ENCODE data around the gene KRT14.
"Not testable (repeated sequence)": the region's sequence is repeated elsewhere in the genome, so short reads cannot be mapped to it uniquely, and the experiment has no call there.

The KRT14 gene

GRCh38 chr17:41586863-41587495, at the start of gene KRT14:
Gene KRT14 (minus strand): TSS chr17:41586895. CDS start chr17:41586834, 61 bp downstream.
- DNase-seq: no peak

GRCh38 chr17:41635121-41636097, 48.7 kb upstream of the KRT14 start:
- DNase-seq: no peak

- DNase-seq: no peak
Observed at GRCh38 chr17:41634639-41635038, 47.9 kb upstream of the KRT14 start.

- DNase-seq: no peak
Observed at GRCh38 chr17:41633556-41634199, 47.0 kb upstream of the KRT14 start.

GRCh38 chr17:41632482-41633105, 45.9 kb upstream of the KRT14 start:
- no peak for DNase-seq

- DNase-seq: no peak
Observed at GRCh38 chr17:41631898-41632285, 45.2 kb upstream of the KRT14 start.

GRCh38 chr17:41631025-41631897, 44.6 kb upstream of the KRT14 start:
- DNase-seq: no peak

- no peak for DNase-seq
Observed at GRCh38 chr17:41629826-41630670, 43.4 kb upstream of the KRT14 start.

GRCh38 chr17:41629316-41629715, 42.6 kb upstream of the KRT14 start:
- no peak for DNase-seq

- not testable (repeated sequence) for DNase-seq
Observed at GRCh38 chr17:41628621-41629255, 42.0 kb upstream of the KRT14 start.

- DNase-seq: not testable (repeated sequence)
Observed at GRCh38 chr17:41628073-41628370, 41.3 kb upstream of the KRT14 start.

GRCh38 chr17:41627316-41628072, 40.8 kb upstream of the KRT14 start:
- DNase-seq: no peak

GRCh38 chr17:41626914-41627295, 40.2 kb upstream of the KRT14 start:
- not testable (repeated sequence) for DNase-seq

GRCh38 chr17:41626028-41626913, 39.6 kb upstream of the KRT14 start:
- not testable (repeated sequence) for DNase-seq

- DNase-seq: no peak
Observed at GRCh38 chr17:41625602-41626001, 38.9 kb upstream of the KRT14 start.

GRCh38 chr17:41624208-41625101, 37.8 kb upstream of the KRT14 start, which contains the start of gene KRT17:
Gene KRT17 (minus strand): TSS chr17:41624575. CDS start chr17:41624509, 66 bp downstream.
- no peak for DNase-seq

GRCh38 chr17:41623184-41623861, 36.6 kb upstream of the KRT14 start:
- DNase-seq: not testable (repeated sequence)
